SK-N-MC (cell line): Measurements from ENCODE around the gene MYH13.
"Not testable (repeated sequence)": the region's sequence is repeated elsewhere in the genome, so short reads cannot be mapped to it uniquely, and the experiment has no call there.

Source experiments
- DNase-seq: peaks from one replicate; pipeline ENCODE4 v3.0.0-alpha.2; 2011; ENCODE audit warnings: low read depth, low spot score
- H3K27ac ChIP-seq: fragments of 200-600 bp; sonication (generic); 2 replicates; pipeline ENCODE4 v1.5.1; 2016; ENCODE audit warnings: mixed run types
- H3K36me3 ChIP-seq: fragments of 200-600 bp; sonication (generic); 2 replicates; pipeline ENCODE4 v1.6.1; 2017; ENCODE audit warnings: antibody characterized with exemption, low read length, mixed read lengths; ENCODE audit not compliant: insufficient read depth
- H3K4me3 ChIP-seq: fragments of 200-600 bp; sonication (generic); 2 replicates; pipeline ENCODE4 v1.5.1; 2016
- H3K9ac ChIP-seq: fragments of 200-600 bp; sonication (generic); 2 replicates; pipeline ENCODE4 v1.8.0; 2017; ENCODE audit warnings: mixed run types, mixed read lengths; ENCODE audit not compliant: insufficient read length
- H3K9me3 ChIP-seq: fragments of 200-600 bp; sonication (generic); 2 replicates; pipeline ENCODE4 v1.6.1; 2017; ENCODE audit warnings: low read depth, mild to moderate bottlenecking, antibody characterized with exemption, low read length, moderate library complexity, mixed read lengths
- EZH2 ChIP-seq: fragments of 200-600 bp; sonication (generic); IDR thresholded peaks from one replicate; pipeline ENCODE4 v1.6.1; 2017; ENCODE audit warnings: antibody characterized with exemption
- FOXP2 ChIP-seq: optimal IDR thresholded peaks from 2 replicates; pipeline ENCODE3; 2011; ENCODE audit warnings: mild to moderate bottlenecking, moderate library complexity; ENCODE audit not compliant: insufficient read depth; ENCODE audit errors: extremely low read length, control extremely low read depth
- POLR2AphosphoS5 ChIP-seq: IDR thresholded peaks from 2 replicates; pipeline ENCODE4 v1.6.1; 2012; ENCODE audit warnings: mild to moderate bottlenecking, low read depth, low read length, borderline replicate concordance

The MYH13 gene

DNA sequence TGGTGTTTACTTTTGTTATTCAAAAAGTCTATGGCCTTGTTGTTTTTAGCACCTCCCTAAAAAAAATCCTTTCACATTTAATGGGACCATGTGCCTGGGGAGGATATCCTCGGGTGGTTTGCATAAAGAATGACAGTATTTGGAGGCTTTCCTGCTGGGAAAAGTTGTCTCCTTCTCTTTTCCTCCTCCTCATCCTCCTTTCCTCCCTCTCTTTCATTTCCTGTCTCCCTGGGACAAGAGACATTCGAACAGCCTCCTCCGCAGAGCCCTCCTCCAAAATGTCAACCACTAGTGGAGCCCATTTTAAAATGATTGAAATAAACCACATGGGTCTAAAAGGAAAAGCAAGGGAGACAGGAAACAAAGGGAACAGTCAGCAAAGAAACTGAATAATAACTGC is 67.4 kb downstream of the MYH13 start:
- Histone ChIP-seq H3K4me3 (no peak overlapping the region), H3K9me3 (no peaks in the 10 kb centered on the region), H3K27ac (no peak overlapping the region), H3K36me3 (no peaks in the 10 kb centered on the region), H3K9ac (no peak overlapping the region)
- TF ChIP-seq EZH2 (no peak), POLR2AphosphoS5 (no peak), FOXP2 (no peak)
- DNase-seq = no peak

DNA sequence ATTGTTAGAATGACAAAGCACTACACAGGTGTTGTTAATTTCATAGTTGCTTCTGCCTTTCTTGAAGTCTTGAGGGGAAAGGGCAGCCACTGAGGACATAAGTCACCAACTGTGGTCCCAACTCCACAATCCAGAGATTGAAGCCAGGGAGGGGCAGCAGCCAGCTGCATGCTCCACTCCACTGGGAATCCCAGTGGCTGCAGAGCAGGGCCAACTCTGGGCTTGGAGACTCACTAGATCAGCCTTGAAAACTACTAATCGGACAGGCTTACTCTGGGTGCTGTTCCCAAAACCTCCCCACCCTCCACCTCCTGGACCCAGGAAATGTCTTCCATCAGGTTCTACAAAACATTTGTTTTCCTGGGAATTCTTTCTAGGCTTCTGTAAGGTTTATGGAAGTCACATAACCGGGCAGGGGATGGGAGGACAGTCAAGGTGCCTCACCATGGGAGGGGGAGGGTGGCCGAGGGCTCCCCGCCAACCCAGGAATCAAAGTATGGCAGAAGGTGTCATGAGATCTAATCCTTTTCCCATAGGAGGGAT is 68.0 kb downstream of the MYH13 start:
- Histone ChIP-seq H3K9ac (no peak overlapping the region), H3K36me3 (no peaks in the 10 kb centered on the region), H3K9me3 (no peaks in the 10 kb centered on the region), H3K4me3 (no peak overlapping the region), H3K27ac (no peak overlapping the region)
- TF ChIP-seq FOXP2 (no peak), POLR2AphosphoS5 (no peak), EZH2 (no peak)
- DNase-seq = no peak

GRCh38 chr17:10297691-10298090 is 75.1 kb downstream of the MYH13 start:
- H3K4me3 ChIP-seq = no peak overlapping the region
- no peaks in the 10 kb centered on the region for H3K36me3 ChIP-seq
- TF ChIP-seq POLR2AphosphoS5 = no peak
- no peak for TF ChIP-seq EZH2
- no peak for TF ChIP-seq FOXP2
- no peak overlapping the region for H3K9ac ChIP-seq
- no peaks in the 10 kb centered on the region for H3K9me3 ChIP-seq
- no peak for DNase-seq
- H3K27ac ChIP-seq = no peak overlapping the region

DNA sequence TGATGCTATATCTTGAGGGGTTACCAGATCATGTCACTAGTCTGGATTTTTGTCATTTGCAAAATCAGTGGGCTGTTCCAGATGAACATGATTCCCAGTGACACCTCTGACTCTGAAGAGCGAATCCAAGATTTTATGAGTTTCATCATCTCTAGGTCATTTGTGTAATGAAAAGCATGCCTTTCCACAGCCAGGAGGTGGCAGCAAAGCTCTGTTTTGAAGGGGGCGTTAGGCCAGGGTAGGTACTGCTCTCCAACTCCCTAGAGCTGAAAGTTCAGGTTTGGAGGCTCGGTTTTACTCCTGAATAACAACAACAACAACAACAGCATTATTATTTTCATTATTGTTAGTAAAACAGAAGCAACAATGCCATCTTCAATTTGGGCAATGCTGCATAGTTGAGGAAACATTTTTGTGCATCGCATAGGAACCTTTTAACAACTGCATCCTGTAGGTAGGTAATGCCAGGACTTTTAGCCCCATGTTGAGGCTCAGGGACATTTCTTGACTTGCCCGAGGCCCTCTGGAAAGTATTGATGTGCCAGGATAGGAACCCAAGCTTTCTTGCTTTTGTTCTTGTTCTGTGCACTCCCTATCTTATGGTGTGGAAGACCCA is 77.0 kb downstream of the MYH13 start:
- no peaks in the 10 kb centered on the region for H3K9me3 ChIP-seq
- H3K9ac ChIP-seq = no peak overlapping the region
- peak; percentile 0 for DNase-seq
- H3K4me3 ChIP-seq = no peak overlapping the region
- no peak for TF ChIP-seq FOXP2
- TF ChIP-seq POLR2AphosphoS5 = no peak
- TF ChIP-seq EZH2 = no peak
- H3K27ac ChIP-seq = no peak overlapping the region
- no peaks in the 10 kb centered on the region for H3K36me3 ChIP-seq

- no peak for DNase-seq
These were observed 78.6 kb downstream of the MYH13 start for GRCh38 chr17:10294180-10294579.

DNA sequence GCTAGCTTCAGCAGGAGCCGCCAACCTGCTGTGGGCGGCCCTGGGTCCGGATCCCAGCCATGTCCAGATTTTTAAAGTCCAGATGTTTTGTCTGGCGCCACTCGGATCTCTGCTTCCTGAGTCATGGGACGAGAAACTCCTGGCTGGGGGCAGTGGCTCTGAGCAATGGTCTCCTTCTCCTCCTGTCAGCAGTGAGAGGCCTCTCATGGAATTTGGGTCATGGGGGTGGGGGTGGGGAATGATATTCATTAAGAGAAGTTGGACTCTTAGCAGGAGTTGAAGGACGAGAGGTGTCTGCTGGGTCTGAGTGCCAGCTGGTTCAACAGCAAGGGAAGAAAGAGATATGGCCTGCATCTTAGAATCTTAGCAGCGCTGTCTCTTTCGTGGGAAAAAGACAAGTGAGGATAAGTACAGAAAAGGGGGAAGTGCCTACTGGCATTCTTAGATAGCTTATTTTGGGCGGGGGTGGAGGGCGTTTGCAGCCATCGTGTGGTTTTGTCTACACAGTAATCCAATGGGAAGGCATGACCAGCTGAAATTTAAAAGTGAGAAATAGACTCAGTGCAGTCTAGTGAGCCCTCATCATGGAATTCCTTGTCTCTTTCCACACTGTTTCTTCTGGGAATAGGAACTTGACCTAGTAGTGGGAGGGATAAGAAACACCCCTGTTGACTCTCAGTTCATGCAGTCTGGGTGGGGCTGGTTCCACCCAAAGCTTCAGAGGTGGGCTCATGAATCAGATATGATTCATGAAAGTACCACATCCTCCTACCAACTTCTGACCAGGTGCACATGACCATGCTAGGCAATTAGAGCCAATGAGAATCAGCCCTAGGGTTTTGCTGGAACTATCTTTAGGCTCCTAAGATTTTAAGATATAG is 80.5 kb downstream of the MYH13 start:
- no peak for DNase-seq
- TF ChIP-seq POLR2AphosphoS5 = no peak
- no peak for TF ChIP-seq EZH2
- TF ChIP-seq FOXP2 = no peak
- Histone ChIP-seq H3K4me3 (peak overlapping the region; percentile 30), H3K27ac (no peak overlapping the region), H3K9ac (no peak overlapping the region), H3K9me3 (no peaks in the 10 kb centered on the region), H3K36me3 (no peaks in the 10 kb centered on the region)

More at GRCh38 chr17:10294180-10294579, 78.6 kb downstream of the MYH13 start:
- no peaks in the 10 kb centered on the region for H3K9me3 ChIP-seq
- TF ChIP-seq FOXP2 (no peak), EZH2 (no peak)
- no peak overlapping the region for H3K27ac ChIP-seq
- no peak overlapping the region for H3K4me3 ChIP-seq
- H3K9ac ChIP-seq = no peak overlapping the region
- no peaks in the 10 kb centered on the region for H3K36me3 ChIP-seq

DNA sequence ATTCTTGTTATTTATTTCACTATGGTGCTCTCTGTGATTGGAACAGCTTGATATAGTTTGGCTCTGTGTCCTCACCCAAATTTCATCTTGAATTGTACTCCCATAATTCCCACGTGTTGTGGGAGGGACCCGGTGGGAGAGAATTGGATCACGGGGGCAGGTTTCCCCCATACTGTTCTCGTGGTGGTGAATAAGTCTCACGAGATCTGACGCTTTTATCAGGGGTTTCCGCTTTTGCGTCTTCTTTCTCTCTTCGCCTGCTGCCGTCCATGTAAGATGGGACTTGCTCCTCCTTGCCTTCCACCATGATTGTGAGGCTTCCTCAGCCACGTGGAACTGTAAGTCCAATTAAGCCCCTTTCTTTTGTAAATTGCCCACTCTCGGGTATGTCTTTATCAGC is 81.2 kb downstream of the MYH13 start:
- H3K36me3 ChIP-seq, H3K27ac ChIP-seq, H3K9me3 ChIP-seq, DNase-seq, H3K9ac ChIP-seq: not testable (repeated sequence)
- peak overlapping the region; percentile 30 for H3K4me3 ChIP-seq

- no peaks in the 10 kb centered on the region for H3K9me3 ChIP-seq
- DNase-seq = no peak
- TF ChIP-seq EZH2 (no peak), FOXP2 (no peak), POLR2AphosphoS5 (no peak)
- no peaks in the 10 kb centered on the region for H3K36me3 ChIP-seq
- H3K27ac ChIP-seq = no peak overlapping the region
- H3K9ac ChIP-seq = no peak overlapping the region
- H3K4me3 ChIP-seq = no peak overlapping the region
These were observed 82.8 kb downstream of the MYH13 start for GRCh38 chr17:10290041-10290440.
